Activated naive CD8-positive, alpha-beta T cell treated with anti-CD3 and anti-CD28 coated beads, Interleukin-2, amount 10 ng/mL, durations not matched to agents 7 days and 5 days (primary cell): ENCODE data around the gene HEY2. TPM values are rescaled to one million over a fixed set of nuclear protein-coding genes. Genes with fewer than 3 reads are reported as not detected.
"Not testable (repeated sequence)": the region's sequence is repeated elsewhere in the genome, so short reads cannot be mapped to it uniquely, and the experiment has no call there.

ENCODE experiments used
- ATAC-seq: fragments of 150-1000 bp; cut with Tn5 transposase; one replicate; pipeline ENCODE4 v1.10.0; 2021; ENCODE audit warnings: low read depth, moderate library complexity
- POLR2A ChIA-PET: fragments of 350-600 bp; sonication (Branson Sonifier 250); formaldehyde crosslinking; loops from one replicate; lab custom pipeline; 2021; ENCODE audit warnings: antibody characterized with exemption; lab: Charles Lee
- DNase-seq: peaks from one replicate; pipeline ENCODE4 v3.0.0; 2021
- H3K27ac Mint-ChIP-seq: one replicate; pipeline ENCODE4 v1.8.0; 2022; ENCODE audit warnings: mild to moderate bottlenecking, mixed read lengths
- H3K27me3 Mint-ChIP-seq: one replicate; pipeline ENCODE4 v1.8.0; 2022; ENCODE audit warnings: mild to moderate bottlenecking, moderate library complexity, mixed read lengths
- H3K36me3 Mint-ChIP-seq: one replicate; pipeline ENCODE4 v1.8.0; 2021; ENCODE audit warnings: mild to moderate bottlenecking, mixed read lengths
- H3K4me1 Mint-ChIP-seq: one replicate; pipeline ENCODE4 v1.8.0; 2021; ENCODE audit warnings: mixed read lengths
- H3K4me3 Mint-ChIP-seq: one replicate; pipeline ENCODE4 v1.8.0; 2022; ENCODE audit warnings: mild to moderate bottlenecking, moderate library complexity, mixed read lengths
- H3K9me3 Mint-ChIP-seq: one replicate; pipeline ENCODE4 v1.8.0; 2021; ENCODE audit warnings: mixed read lengths
- total RNA-seq, 2 experiments: library from RNA; stranded (reverse); gene quantifications; one replicate each; pipeline ENCODE4 v1.2.3, GENCODE V29; 2021

Gene HEY2
- total RNA-seq, 2 experiments from 2014 or later: 0.11 to 0.22 TPM

DNA sequence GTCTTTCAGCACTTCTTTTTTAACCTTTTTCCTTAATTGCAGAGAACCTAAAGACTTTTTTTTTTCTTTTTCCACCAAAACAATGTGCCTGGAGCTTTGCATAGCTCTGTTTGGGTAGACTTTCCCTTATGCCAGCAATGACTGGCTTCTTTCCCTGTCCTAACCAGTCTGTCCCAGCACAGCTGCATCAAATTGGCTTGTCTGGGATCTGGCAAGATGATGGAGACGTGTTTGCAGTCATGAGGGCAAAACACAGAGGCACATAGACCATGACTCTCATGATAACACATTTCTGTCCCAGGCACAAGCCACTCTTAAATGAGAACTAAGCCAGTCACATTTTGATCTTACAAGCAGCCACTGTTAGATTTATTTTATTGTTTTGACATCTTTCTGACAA is 16.5 kb downstream of the HEY2 start:
- no peak for ATAC-seq
- peaks cover 28% of the 10 kb centered on the region for H3K27me3 Mint-ChIP-seq

DNA sequence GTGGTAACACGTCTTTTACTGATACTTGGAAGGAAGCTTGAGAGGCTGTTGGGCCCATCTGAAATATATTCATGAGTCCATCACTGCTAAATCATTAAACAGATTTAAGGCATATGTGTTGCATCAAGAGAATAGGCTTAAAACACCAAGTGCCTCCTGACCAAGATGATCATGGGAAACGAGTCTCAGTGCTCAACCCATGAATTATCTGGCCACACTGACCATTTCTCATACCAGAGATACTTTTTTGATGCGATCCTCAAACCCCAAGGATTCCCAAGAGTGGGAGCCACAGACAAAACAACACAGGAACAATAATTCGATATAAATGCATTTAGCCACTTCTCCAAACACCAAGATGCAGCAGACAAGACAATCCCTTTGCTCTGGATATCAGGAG is 17.2 kb downstream of the HEY2 start:
- ATAC-seq (no peak), DNase-seq (no peak)
- Mint-ChIP-seq H3K4me3 (no peak overlapping the region), H3K36me3 (no peaks in the 10 kb centered on the region), H3K27me3 (peaks cover 24% of the 10 kb centered on the region), H3K9me3 (no peaks in the 10 kb centered on the region), H3K4me1 (peaks cover 7% of the 10 kb centered on the region), H3K27ac (no peak overlapping the region)
- POLR2A ChIA-PET: no interaction called here

More for the DNA sequence above, 16.5 kb downstream of the HEY2 start:
- Mint-ChIP-seq H3K27ac (no peak overlapping the region), H3K36me3 (no peaks in the 10 kb centered on the region), H3K4me1 (peaks cover 7% of the 10 kb centered on the region), H3K4me3 (no peak overlapping the region), H3K9me3 (no peaks in the 10 kb centered on the region)
- POLR2A ChIA-PET: no interaction called here
- no peak for DNase-seq

DNA sequence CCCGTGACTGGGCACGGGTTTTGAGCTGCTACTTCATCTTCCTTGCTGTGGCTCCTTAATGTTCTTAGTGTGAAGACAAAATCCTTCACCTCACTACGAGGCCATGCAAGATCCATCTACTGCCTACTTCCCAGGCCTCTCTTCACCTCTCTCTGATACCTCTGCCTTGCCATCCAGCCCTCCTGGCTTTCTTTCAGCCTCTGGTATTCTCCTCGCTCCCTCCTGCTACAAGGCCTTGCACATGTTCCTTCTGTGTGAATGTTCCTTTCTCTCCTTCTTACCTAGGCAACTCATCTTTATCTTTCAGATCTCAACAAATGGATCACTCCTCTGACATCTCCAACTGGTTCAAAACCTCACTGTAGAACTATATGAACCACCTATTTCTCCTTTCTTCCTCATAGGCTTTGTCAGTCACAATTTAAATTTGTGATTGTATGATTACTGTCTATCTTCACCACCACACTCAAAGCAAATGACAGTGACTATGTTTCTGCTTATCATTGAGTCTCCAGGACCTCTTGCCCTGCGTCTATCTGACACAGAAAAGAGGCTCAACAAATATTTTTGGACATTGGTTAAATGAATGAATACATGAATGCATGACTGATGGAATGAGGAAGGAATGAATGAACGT is 19.8 kb downstream of the HEY2 start:
- Mint-ChIP-seq H3K4me1 (peaks cover 5% of the 10 kb centered on the region), H3K27me3 (peaks cover 16% of the 10 kb centered on the region), H3K27ac (no peak overlapping the region), H3K9me3 (no peaks in the 10 kb centered on the region), H3K36me3 (no peaks in the 10 kb centered on the region), H3K4me3 (no peak overlapping the region)
- DNase-seq: no peak
- POLR2A ChIA-PET: no interaction called here
- ATAC-seq: no peak

DNA sequence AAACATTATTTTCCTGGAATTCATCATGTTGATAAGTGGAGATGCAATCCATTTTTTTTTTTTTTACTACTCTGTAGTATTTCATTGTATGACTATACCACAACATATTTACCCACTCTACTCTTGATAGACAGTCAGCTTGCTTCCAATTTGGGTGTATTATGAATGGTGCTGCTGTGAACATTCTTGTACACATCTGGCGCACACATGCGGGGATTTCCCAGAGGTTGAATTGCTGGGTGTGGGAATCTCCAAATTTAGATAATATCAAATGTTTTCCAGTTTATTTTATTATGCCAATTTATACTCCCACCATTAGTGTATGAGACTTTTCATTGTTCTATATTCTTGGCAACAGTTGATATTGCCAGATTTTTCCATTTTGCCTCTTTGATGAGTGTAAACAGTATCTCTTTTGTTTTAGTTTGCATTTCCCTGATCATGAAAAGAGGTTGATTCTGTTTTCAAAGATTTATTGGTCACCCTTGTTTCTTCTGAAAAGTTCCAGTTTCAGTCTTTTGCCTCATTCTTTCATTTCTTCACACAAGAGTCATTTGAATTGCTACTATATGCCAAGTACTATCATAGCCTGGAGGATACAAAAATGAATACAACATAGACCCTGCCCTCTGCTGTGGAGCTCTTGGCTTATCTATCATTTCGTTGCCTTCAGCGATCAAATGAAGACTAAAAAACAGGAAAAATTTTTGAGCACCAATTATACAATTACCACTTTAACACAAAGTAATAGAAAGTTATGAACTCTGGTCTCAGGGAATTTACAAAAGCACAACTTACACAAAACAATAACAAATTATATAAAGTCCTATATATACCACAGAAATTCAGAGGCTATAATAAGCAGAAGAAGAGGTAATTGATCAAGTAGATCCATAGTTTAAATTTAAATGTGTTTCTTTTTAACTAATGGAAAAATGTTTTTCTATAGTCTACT is 24.2 kb downstream of the HEY2 start:
- Mint-ChIP-seq H3K27me3 (peaks cover 26% of the 10 kb centered on the region), H3K27ac (no peak overlapping the region), H3K4me1 (peaks cover 3% of the 10 kb centered on the region), H3K9me3 (no peaks in the 10 kb centered on the region), H3K4me3 (no peak overlapping the region), H3K36me3 (no peaks in the 10 kb centered on the region)
- no peak for ATAC-seq
- POLR2A ChIA-PET: no interaction called here
- no peak for DNase-seq

DNA sequence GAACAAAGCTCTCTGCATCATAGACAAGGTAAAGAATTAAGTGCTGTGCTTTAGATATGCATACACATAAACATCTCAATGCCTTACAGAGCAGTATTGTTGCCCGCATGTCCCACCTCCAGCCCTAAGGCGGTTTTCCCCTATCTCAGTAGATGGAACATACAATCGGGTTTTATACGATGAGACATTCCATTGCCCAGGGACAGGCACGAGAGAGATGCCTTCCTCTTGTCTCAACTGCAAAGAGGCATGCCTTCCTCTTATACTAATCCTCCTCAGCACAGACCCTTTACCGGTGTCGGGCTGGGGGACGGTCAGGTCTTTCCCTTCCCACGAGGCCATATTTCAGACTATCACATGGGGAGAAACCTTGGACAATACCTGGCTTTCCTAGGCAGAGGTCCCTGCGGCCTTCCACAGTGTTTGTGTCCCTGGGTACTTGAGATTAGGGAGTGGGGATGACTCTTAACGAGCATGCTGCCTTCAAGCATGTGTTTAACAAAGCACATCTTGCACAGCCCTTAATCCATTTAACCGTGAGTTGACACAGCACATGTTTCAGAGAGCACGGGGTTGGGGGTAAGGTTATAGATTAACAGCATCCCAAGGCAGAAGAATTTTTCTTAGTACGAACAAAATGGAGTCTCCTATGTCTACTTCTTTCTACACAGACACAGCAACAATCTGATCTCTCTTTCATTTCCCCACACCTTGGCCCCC is 26.8 kb downstream of the HEY2 start:
- H3K4me3 Mint-ChIP-seq, POLR2A ChIA-PET, H3K36me3 Mint-ChIP-seq, H3K27ac Mint-ChIP-seq, H3K9me3 Mint-ChIP-seq, DNase-seq, H3K4me1 Mint-ChIP-seq, ATAC-seq: not testable (repeated sequence)
- peaks cover 25% of the 10 kb centered on the region for H3K27me3 Mint-ChIP-seq

DNA sequence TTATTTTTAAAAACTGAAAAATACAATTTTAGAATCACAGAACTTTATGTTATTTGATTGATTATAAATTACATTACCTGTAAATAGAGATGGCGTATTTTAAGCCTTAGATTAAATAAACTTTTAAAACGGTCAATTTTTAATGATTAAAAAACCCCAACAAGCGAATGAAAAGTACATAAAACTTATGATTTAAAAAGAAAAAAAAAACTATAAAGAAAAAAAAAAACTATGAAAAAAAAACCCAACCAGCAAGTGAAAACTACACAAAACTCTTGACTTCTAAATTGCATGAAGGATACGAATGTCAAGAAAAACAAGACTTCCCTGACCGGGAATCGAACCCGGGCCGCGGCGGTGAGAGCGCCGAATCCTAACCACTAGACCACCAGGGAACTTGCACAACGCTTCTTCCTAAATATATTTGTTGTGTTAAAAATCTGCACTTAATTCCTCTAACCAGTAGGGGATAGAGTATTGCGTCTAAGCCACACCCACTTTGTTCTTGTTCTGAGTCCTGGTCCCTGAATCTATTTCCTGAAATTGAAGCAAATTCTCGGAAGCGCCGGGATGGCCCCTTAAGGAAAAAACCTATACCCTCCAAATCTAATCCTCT is 30.6 kb downstream of the HEY2 start:
- ATAC-seq (peak; percentile 79), DNase-seq (peak; percentile 87)
- Mint-ChIP-seq H3K27me3 (peaks cover 23% of the 10 kb centered on the region), H3K9me3 (no peaks in the 10 kb centered on the region), H3K36me3 (peaks cover 3% of the 10 kb centered on the region), H3K4me1 (peaks cover 10% of the 10 kb centered on the region), H3K4me3 (no peak overlapping the region), H3K27ac (no peak overlapping the region)
- POLR2A ChIA-PET: interaction anchor here (0.7 to 3.1 kb wide), 5 partner anchors 10 to 480 kb away, joined by 3 to 161 read pairs (median 13); partner anchors contain the start of genes HDDC2, HINT3, NCOA7 and TRMT11

DNA sequence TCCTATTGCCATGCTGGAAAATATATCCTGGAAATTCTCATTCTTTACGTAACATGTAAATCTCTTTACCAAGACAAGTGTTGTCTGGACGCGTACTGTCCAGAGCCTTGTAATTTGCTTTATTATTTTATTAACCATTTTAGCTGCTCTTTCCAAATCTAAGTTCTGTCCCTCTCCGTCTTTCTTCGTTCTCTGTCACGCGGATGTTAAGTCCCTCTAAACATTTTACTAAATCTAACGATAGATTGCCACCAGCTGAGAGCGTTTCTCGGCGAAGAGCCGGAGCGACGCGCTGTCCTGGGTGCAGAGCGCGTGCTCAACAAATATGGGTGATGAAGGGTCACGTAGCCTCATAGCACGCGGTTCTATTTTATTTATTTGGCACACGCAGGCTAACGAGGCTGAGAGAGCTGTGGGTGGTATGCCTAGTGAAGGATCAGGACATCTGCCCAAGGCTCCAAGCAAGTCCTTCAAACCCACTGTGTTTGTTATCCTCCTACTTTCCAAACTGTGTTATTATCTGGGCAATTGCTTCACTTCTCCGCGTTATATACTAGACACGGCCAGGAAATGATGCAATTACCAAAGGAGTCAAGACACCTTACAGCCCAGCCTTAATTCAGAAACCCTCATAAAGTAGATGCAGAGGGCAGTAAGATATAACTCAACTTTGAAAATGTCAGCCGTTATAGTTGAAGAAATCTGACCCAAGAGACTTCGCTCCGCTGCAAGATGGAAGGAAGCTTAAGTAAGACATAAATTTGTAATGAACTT is 31.3 kb downstream of the HEY2 start:
- no peak overlapping the region for H3K27ac Mint-ChIP-seq
- POLR2A ChIA-PET: interaction anchor here (0.7 to 3.1 kb wide), 11 partner anchors 10 to 481 kb away, joined by 3 to 161 read pairs (median 4); partner anchors contain the start of genes HDDC2, HINT3, NCOA7 and TRMT11
- no peaks in the 10 kb centered on the region for H3K9me3 Mint-ChIP-seq
- H3K36me3 Mint-ChIP-seq: peaks cover 4% of the 10 kb centered on the region
- DNase-seq (peak; percentile 61), ATAC-seq (peak; percentile 82)
- peaks cover 17% of the 10 kb centered on the region for H3K27me3 Mint-ChIP-seq
- peaks cover 10% of the 10 kb centered on the region for H3K4me1 Mint-ChIP-seq
- H3K4me3 Mint-ChIP-seq: no peak overlapping the region

DNA sequence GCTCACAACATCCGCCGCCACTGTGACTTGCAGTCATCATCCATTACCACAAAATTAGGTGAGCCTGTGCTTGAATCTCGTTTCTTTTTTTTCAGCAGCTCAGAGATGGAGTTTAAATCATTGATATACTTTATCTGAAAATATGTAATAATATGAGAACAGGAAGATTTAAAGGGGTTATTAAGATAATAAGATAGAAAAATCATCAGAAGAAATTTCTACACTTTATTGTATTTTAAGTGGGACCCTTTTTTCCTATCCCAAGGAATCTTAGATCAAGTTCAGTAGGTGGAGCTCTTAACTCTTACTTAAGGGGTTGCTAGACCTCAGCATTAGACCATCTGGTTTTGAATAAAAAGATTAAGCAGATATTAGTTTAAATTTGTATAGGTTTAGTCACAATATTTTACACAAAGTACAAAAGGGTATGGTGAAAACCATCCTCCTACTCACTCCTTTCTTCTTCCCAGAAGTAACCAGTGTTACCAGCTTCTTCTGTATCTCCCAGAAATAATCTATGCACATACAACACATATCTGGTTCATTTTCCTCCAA is 32.0 kb downstream of the HEY2 start:
- DNase-seq (no peak), ATAC-seq (peak; percentile 58)
- no peak overlapping the region for H3K27ac Mint-ChIP-seq

DNA sequence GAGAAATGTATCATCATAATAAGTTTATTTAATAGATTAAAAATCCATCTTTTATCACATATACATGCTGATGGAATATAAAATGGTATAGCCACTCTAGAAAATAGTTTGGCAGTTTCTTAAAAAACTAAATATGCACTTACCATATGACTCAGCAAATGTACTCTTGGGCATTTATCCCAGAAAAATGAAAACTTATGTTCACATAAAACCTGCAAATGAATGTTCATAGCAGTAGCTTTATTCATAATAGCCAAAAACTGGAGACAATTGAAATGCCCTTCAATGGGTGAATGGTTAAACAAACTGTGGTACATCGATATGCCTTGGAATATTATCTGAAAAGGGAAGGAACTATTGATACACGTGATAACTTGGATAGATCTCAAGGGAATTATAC is 34.9 kb downstream of the HEY2 start:
- Mint-ChIP-seq H3K27me3 (no peaks in the 10 kb centered on the region), H3K4me3 (no peak overlapping the region), H3K27ac (no peak overlapping the region), H3K36me3 (peaks cover 16% of the 10 kb centered on the region), H3K4me1 (peaks cover 15% of the 10 kb centered on the region), H3K9me3 (no peaks in the 10 kb centered on the region)
- ATAC-seq: no peak
- no peak for DNase-seq
- POLR2A ChIA-PET: no interaction called here

More for the DNA sequence above, 32.0 kb downstream of the HEY2 start:
- H3K4me3 Mint-ChIP-seq: no peak overlapping the region
- POLR2A ChIA-PET: interaction anchor here (0.8 to 3.1 kb wide), 10 partner anchors 9 to 480 kb away, joined by 3 to 161 read pairs (median 4); partner anchors contain the start of genes HDDC2, HINT3, NCOA7 and TRMT11
- no peaks in the 10 kb centered on the region for H3K9me3 Mint-ChIP-seq
- peaks cover 15% of the 10 kb centered on the region for H3K27me3 Mint-ChIP-seq
- H3K4me1 Mint-ChIP-seq: peaks cover 10% of the 10 kb centered on the region
- H3K36me3 Mint-ChIP-seq: peaks cover 8% of the 10 kb centered on the region

DNA sequence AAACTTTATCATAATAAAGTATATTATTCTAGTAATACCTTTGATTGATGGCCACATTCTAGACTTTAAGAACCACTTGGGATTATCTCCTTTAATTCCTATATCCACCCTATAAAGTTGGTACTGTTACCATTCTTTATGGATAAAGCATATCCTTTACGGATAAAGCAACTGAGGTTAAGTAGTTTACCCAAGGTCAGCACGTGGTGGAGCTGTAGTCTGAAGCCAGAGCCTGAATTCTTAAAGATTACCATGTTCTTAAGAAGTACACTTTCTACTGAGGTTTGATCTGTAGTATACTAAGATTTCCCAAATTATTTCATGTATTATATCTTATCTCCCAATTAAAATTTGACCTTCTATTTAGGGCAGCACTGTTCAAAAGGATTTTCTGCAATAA is 38.4 kb downstream of the HEY2 start:
- Mint-ChIP-seq H3K36me3 (peaks cover 16% of the 10 kb centered on the region), H3K27me3 (no peaks in the 10 kb centered on the region), H3K4me3 (no peak overlapping the region), H3K4me1 (peaks cover 28% of the 10 kb centered on the region), H3K9me3 (no peaks in the 10 kb centered on the region), H3K27ac (no peak overlapping the region)
- POLR2A ChIA-PET: no interaction called here
- DNase-seq: no peak
- no peak for ATAC-seq

DNA sequence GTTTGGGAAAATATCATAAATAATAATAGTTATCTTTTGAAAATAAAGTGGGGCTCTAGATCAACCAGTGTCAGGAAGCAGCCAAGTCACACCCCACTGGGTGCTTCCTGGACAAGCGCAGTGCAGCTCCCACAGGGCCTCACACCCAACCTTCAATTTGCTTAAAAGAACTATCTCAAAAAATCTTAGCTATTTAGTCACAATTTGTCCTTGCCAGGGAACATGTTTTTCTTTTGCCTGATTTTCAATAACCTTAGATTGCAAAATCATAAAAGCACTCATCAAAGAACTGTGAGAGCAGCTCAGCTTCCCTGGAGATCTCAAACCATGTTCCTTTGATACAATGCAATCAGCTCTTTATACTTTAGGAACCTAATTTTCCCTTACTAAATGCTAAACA is 39.7 kb downstream of the HEY2 start:
- POLR2A ChIA-PET: interaction anchor here (1.7 to 5.2 kb wide), 9 partner anchors 8 to 487 kb away, joined by 5 to 161 read pairs (median 11); partner anchors contain the start of genes HDDC2 and HINT3
- Mint-ChIP-seq H3K27me3 (no peaks in the 10 kb centered on the region), H3K9me3 (no peaks in the 10 kb centered on the region), H3K36me3 (peaks cover 16% of the 10 kb centered on the region), H3K4me1 (peaks cover 37% of the 10 kb centered on the region), H3K27ac (peak overlapping the region; percentile 99), H3K4me3 (peak overlapping the region; percentile 96)
- DNase-seq (no peak), ATAC-seq (no peak)
